ENCODE data around the gene SNRPA1. TPM values are rescaled to one million over a fixed set of nuclear protein-coding genes. Genes with fewer than 3 reads are reported as not detected.

SNRPA1 gene
- total and polyA plus RNA-seq, 9 of the 15 experiments (the other 6 are each of a cell fraction or from before 2014, with no cell fraction given): 62.7 to 245 (median 189) TPM

- ChIA-PET CTCF (ENCODE audit: low intra/inter-chr PET ratio) (no interaction called here), POLR2A (interaction anchor here (0.6 to 1.2 kb wide), 4 partner anchors 116 to 229 kb away, joined by 3 to 4 read pairs (median 3); no protein-coding TSS in a partner anchor)
- 0 out of 4 replicates have a peak overlapping the region, but pooled peaks of 1 of the 2 experiments have one; percentile 31 for H3K9ac ChIP-seq (ENCODE audit: insufficient read depth in 1 of 2, low read depth in 2 of 2, low read length in 2 of 2)
- 90% methylated on average over 14 of the region's 14 CpGs for WGBS (ENCODE audit: insufficient coverage, low coverage, missing lambda C conversion rate)
- no peak for TF ChIP-seq GATA2 (CRISPR knock-in tag; IDR thresholded peaks at IDR 0.05)
- no peak for TF ChIP-seq CREB3L1 (IDR thresholded peaks at IDR 0.05; ENCODE audit: borderline replicate concordance, low read depth)
- no peak for TF ChIP-seq REST (IDR thresholded peaks at IDR 0.05; ENCODE audit: borderline replicate concordance)
- no peak for TF ChIP-seq REST (CRISPR knock-in tag; IDR thresholded peaks at IDR 0.05; ENCODE audit: low read depth)
- no peak for TF ChIP-seq MED1 (CRISPR knock-in tag; IDR thresholded peaks at IDR 0.05; ENCODE audit: borderline replicate concordance)
- H3K4me1 ChIP-seq (replicated peaks in 1 of 2; ENCODE audit: control insufficient read depth in 2 of 2, insufficient read depth in 2 of 2, low read length in 2 of 2): peaks cover 4 to 8% of the 10 kb centered on the region in 2 experiments; a peak in 4 of 5 replicates
- peaks cover 21% of the 10 kb centered on the region for H4K20me1 ChIP-seq (replicated peaks; ENCODE audit: control insufficient read depth, insufficient read depth, low read length)
- ATAC-seq (0 out of 3 replicates have a peak, but pooled peaks have one; percentile 19), FAIRE-seq (no peak), DNase-seq (ENCODE audit: extremely low read depth in 1 of 4, low spot score in 3 of 4) (no peak)
- H3K36me3 ChIP-seq (ENCODE audit: control insufficient read depth, insufficient read depth, low read length): peaks cover 14% of the 10 kb centered on the region; the same call in 2 of the 3 replicates
- no peak overlapping the region for H2AFZ ChIP-seq (ENCODE audit: low read depth, low read length)
- no peaks in the 10 kb centered on the region for H3K9me1 ChIP-seq (ENCODE audit: control insufficient read depth, insufficient read depth, low read length)
- no peaks in the 10 kb centered on the region for H3K27me3 ChIP-seq (ENCODE audit: control insufficient read depth in 2 of 2, insufficient read depth in 2 of 2, low read length in 2 of 2)
- intact Hi-C loops (cut with micrococcal nuclease): no loop called here
- H3K27ac ChIP-seq (ENCODE audit: extremely low read depth, low read depth, low read length): no peak overlapping the region
- H3K4me3 ChIP-seq: no peak overlapping the region
- no TSS peak for BruUV-seq (replicated peaks)
- in situ Hi-C loops (cut with MboI): no loop called here
- no peak overlapping the region for H3K4me2 ChIP-seq (ENCODE audit: insufficient read depth, low read length)
- H3K79me2 ChIP-seq (ENCODE audit: control insufficient read depth, insufficient read depth, low read length): peaks cover 84% of the 10 kb centered on the region
- H3K9me3 ChIP-seq (replicated peaks; ENCODE audit: control insufficient read depth, insufficient read depth, low read depth, low read length): no peaks in the 10 kb centered on the region
These were observed 50.0 kb downstream of the SNRPA1 start for GRCh38 chr15:101244889-101245668.

Measured in K562 (cell line).